Ovary (tissue), 9 donors: ENCODE results near the gene ARHGAP8. TPM values are rescaled to one million over a fixed set of nuclear protein-coding genes. Genes with fewer than 3 reads are reported as not detected.

Experiments
- DNase-seq, 5 donors: peaks; one replicate each; pipeline ENCODE4 v3.0.0-alpha.2; 2019 to 2020
- H3K27ac ChIP-seq, 2 donors: fragments of 200-600 bp; one replicate each; pipeline versions ENCODE4 v1.5.1 to v1.8.0; 2019 to 2022
- H3K27me3 ChIP-seq: fragments of 200-600 bp; one replicate; pipeline ENCODE4 v1.8.0; 2022
- H3K36me3 ChIP-seq: fragments of 200-600 bp; sonication (generic); one replicate; pipeline ENCODE4 v1.5.1; 2019
- H3K4me1 ChIP-seq: one replicate; pipeline ENCODE4 v1.8.1; 2013; ENCODE audit warnings: mild to moderate bottlenecking, moderate library complexity; ENCODE audit not compliant: insufficient read depth
- H3K4me3 ChIP-seq: fragments of 200-600 bp; sonication (generic); one replicate; pipeline ENCODE4 v1.5.1; 2017
- H3K9me3 ChIP-seq, 2 donors: fragments of 200-600 bp in 1 of 2; sonication (generic) in 1 of 2; one replicate each; pipeline versions ENCODE4 v1.5.1 to v1.8.1; 2013 to 2019; ENCODE audit warnings: mild to moderate bottlenecking in 1 of 2, moderate library complexity in 1 of 2
- EP300 ChIP-seq: sonication (generic); formaldehyde crosslinking; IDR thresholded peaks from one replicate; pipeline ENCODE4 v1.6.1; 2017; ENCODE audit warnings: antibody characterized with exemption
- POLR2A ChIP-seq: fragments of 450-650 bp; IDR thresholded peaks from one replicate; pipeline ENCODE4 v1.6.1; 2017; ENCODE audit warnings: antibody characterized with exemption, mild to moderate bottlenecking, moderate library complexity
- WGBS, 3 donors: extraction: QIAGEN DNeasy Blood & Tissue Kit in 1 of 3; methylation state at CpG; one replicate each; pipeline versions ENCODE4 v1.1.5 to v1.1.7; 2013 to 2017; 5-methylcytosine and 5-hydroxymethylcytosine counted together
- intact Hi-C, 4 donors: fragments of 100-400 bp; cut with DNase I; formaldehyde crosslinking; loops; one replicate each; pipeline versions ENCODE4 v1.11.0 to v1.15.1; 2022 to 2023
- polyA plus RNA-seq, 2 donors: library from polyadenylated mRNA; stranded (reverse); fragments of 200-250 nt in 1 of 2; fragments of 350-450 nt in 1 of 2; fragmentation: Illumina TruSeq in 1 of 2; extraction: RNeasy Lipid Tissue Mini Kit (QIAGEN cat#74804) in 1 of 2; gene quantifications; one replicate each; pipeline ENCODE4 v1.2.3, GENCODE V29; 2013 to 2014
- total RNA-seq, 7 donors: library from RNA; depleted of rRNA in 2 of 7; stranded (reverse); fragments of >200 nt in 2 of 7; fragmentation: NEBNext Ultra II Directional in 3 of 7; extraction: Animal tissue kit (Norgen Biotek cat#: 25700) in 3 of 7; gene quantifications; one replicate each; pipeline versions ENCODE4 v1.1.0 to v1.2.4, GENCODE V29; 2016 to 2023
- TF ChIP-seq, protein P1 (sequence below), 3 donors: fragments of 450-650 bp in 2 of 3; fragments of 200-600 bp in 1 of 3; IDR thresholded peaks; one replicate each; pipeline versions ENCODE4 v1.5.1 to v1.8.0; 2016 to 2022; ENCODE audit warnings: antibody characterized with exemption in 3 of 3, mild to moderate bottlenecking in 1 of 3
- donor health status: DM: no; HTN: no; CAD: no; lungs with moderate emphysema.
- donor health status: DM: no; HTN: no; CAD: no.
- donor health status: Bipolar disorder and iron deficiency.
- donor health status: DM: yes; HTN: yes; CAD: no.
- donor health status: DM: no; HTN: no; CAD: no.
- donor health status: DM: yes; HTN: yes; CAD: no.

Gene ARHGAP8
- total and polyA plus RNA-seq, 9 donors, result 0.45 to 23.8 (median 2.1) TPM

DNA sequence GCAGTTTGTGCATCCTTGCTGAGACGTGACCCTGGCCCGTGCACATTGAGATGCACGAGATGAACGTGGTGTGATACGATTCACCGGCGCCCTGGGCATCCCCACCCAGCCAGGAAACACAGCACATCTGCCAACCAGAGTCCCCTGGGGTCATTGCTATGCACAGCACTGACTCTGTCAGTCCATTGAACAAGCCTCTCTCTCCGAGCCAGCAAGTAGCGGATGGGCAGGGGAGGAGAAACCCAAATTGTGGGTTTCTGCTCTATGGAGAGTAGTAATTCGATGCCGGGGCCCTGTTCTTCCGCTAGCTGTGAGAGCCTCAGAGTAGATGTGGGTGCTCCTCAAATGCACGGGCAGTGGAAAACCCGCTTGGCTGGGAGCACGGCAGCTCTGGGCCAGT, 85.1 kb downstream of the ARHGAP8 start:
- Histone ChIP-seq H3K27ac (no peak overlapping the region), H3K4me1 (peaks cover 3% of the 10 kb centered on the region), H3K27me3 (no peaks in the 10 kb centered on the region), H3K4me3 (no peak overlapping the region), H3K36me3 (no peaks in the 10 kb centered on the region), H3K9me3 (peaks cover 0 to 3% of the 10 kb centered on the region in 2 donors)
- whole genome bisulfite sequencing, 3 donors, result 65 to 81% (median 74%) methylated on average over 15 of the region's 15 CpGs
- intact Hi-C loops, result no loop called here
- no peak for TF ChIP-seq EP300
- DNase-seq, result no peak

GRCh38 chr22:44838316-44839016, 86.1 kb downstream of the ARHGAP8 start:
- H3K27ac ChIP-seq, result no peak overlapping the region
- peaks cover 0 to 3% of the 10 kb centered on the region in 2 donors for H3K9me3 ChIP-seq
- 46 to 50% (median 49%) methylated on average over 16 of the region's 16 CpGs for WGBS, 3 donors
- H3K36me3 ChIP-seq, result no peaks in the 10 kb centered on the region
- peaks cover 3% of the 10 kb centered on the region for H3K4me1 ChIP-seq
- no peak for TF ChIP-seq POLR2A
- TF ChIP-seq, protein P1, sequence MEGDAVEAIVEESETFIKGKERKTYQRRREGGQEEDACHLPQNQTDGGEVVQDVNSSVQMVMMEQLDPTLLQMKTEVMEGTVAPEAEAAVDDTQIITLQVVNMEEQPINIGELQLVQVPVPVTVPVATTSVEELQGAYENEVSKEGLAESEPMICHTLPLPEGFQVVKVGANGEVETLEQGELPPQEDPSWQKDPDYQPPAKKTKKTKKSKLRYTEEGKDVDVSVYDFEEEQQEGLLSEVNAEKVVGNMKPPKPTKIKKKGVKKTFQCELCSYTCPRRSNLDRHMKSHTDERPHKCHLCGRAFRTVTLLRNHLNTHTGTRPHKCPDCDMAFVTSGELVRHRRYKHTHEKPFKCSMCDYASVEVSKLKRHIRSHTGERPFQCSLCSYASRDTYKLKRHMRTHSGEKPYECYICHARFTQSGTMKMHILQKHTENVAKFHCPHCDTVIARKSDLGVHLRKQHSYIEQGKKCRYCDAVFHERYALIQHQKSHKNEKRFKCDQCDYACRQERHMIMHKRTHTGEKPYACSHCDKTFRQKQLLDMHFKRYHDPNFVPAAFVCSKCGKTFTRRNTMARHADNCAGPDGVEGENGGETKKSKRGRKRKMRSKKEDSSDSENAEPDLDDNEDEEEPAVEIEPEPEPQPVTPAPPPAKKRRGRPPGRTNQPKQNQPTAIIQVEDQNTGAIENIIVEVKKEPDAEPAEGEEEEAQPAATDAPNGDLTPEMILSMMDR (IDR thresholded peaks at IDR 0.05), result no peak
- TF ChIP-seq EP300, result no peak
- H3K27me3 ChIP-seq, result no peaks in the 10 kb centered on the region
- intact Hi-C loops, result no loop called here
- peak in 3 of 5 donors; percentile 51 to 65 (median 61) for DNase-seq
- no peak overlapping the region for H3K4me3 ChIP-seq

DNA sequence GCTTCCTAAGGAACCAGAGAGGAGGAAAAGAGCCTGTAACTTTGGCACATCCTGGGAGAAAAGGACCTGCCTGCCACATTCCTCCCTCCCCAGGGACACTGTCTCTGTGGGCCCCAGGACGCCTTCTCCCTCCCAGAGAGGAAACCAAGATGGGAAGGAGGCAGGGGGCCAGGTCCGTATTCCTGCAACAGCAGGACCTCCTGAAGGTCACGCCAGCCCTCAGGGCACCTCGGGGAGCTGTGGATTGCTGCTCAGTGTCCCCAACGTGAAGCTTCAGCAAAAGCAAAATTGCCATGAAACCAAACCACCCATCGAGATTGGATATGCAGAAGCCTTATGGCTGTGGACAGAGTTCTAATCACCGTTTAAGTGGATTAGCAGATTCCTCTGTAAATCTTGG, 86.7 kb downstream of the ARHGAP8 start:
- peaks cover 0 to 3% of the 10 kb centered on the region in 2 donors for H3K9me3 ChIP-seq
- WGBS, 3 donors, result 12 to 21% (median 13%) methylated on average over 7 of the region's 7 CpGs
- TF ChIP-seq, protein P1 (IDR thresholded peaks at IDR 0.05), result no peak
- TF ChIP-seq POLR2A (no peak), EP300 (no peak)
- H3K36me3 ChIP-seq, result no peaks in the 10 kb centered on the region
- peaks cover 3% of the 10 kb centered on the region for H3K4me1 ChIP-seq
- intact Hi-C loops, result no loop called here
- no peak overlapping the region for H3K27ac ChIP-seq
- H3K27me3 ChIP-seq, result no peaks in the 10 kb centered on the region
- peak in 1 of 5 donors; percentile 23 for DNase-seq
- no peak overlapping the region for H3K4me3 ChIP-seq

DNA sequence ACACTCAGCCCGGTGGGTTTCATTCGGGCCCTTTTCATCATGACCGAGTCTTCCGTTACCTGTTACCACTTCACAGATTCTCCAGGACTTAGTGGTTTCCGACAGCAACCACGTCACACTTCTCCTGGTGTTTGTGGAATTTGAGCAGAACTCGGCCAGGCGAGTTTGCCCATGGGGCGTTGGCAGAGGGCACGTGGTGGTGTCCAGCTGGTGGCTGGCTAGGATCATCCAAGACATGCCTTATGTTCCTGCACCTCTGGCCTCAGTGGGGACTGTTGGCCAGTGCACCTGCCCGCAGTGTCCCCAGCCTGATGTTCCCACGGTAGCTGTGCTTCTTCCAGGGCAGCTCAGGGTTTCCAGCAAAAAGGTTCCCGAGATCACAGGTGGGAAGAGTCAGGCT, 87.3 kb downstream of the ARHGAP8 start:
- Histone ChIP-seq H3K4me3 (no peak overlapping the region), H3K9me3 (peaks cover 0 to 3% of the 10 kb centered on the region in 2 donors), H3K27me3 (no peaks in the 10 kb centered on the region), H3K27ac (no peak overlapping the region), H3K36me3 (no peaks in the 10 kb centered on the region), H3K4me1 (peaks cover 3% of the 10 kb centered on the region)
- 85 to 93% (median 91%) methylated on average over 13 of the region's 13 CpGs for WGBS, 3 donors
- no peak for TF ChIP-seq EP300
- no peak for TF ChIP-seq POLR2A
- TF ChIP-seq, protein P1 (IDR thresholded peaks at IDR 0.05), result no peak
- intact Hi-C loops, result no loop called here
- DNase-seq, result no peak

- no peaks in the 10 kb centered on the region for H3K27me3 ChIP-seq
- WGBS, 3 donors, result 84 to 88% (median 84%) methylated on average over 30 of the region's 30 CpGs
- TF ChIP-seq, protein P1 (IDR thresholded peaks at IDR 0.05), result no peak
- TF ChIP-seq POLR2A, result no peak
- no peak for TF ChIP-seq EP300
- no peak overlapping the region for H3K4me3 ChIP-seq
- H3K9me3 ChIP-seq, result no peaks in the 10 kb centered on the region
- no peaks in the 10 kb centered on the region for H3K36me3 ChIP-seq
- no peak overlapping the region for H3K27ac ChIP-seq
- H3K4me1 ChIP-seq, result peaks cover 3% of the 10 kb centered on the region
- DNase-seq, result no peak
- intact Hi-C loops, result no loop called here
These were observed 88.4 kb downstream of the ARHGAP8 start for GRCh38 chr22:44840611-44841322.
